ENCODE measurements around the gene SERPINB8.

Gene SERPINB8

GRCh38 chr18:63951302-63951705 lies 18.6 kb upstream of the SERPINB8 start:
- Histone ChIP-seq H3K36me3 (no peaks in the 10 kb centered on the region), H3K9me3 (no peaks in the 10 kb centered on the region), H3K4me3 (ENCODE audit: low read depth, low read length) (no peak overlapping the region), H3K27me3 (no peaks in the 10 kb centered on the region), H3K4me1 (no peaks in the 10 kb centered on the region)
- DNase-seq = no peak
- TF ChIP-seq CTCF (IDR thresholded peaks at IDR 0.05; ENCODE audit: low read depth, low read length) = no peak

GRCh38 chr18:63953811-63954210 lies 16.1 kb upstream of the SERPINB8 start:
- H3K36me3 ChIP-seq = no peaks in the 10 kb centered on the region
- no peak overlapping the region for H3K4me3 ChIP-seq (ENCODE audit: low read depth, low read length)
- DNase-seq = no peak
- no peaks in the 10 kb centered on the region for H3K4me1 ChIP-seq
- TF ChIP-seq CTCF (IDR thresholded peaks at IDR 0.05; ENCODE audit: low read depth, low read length) = no peak
- no peaks in the 10 kb centered on the region for H3K9me3 ChIP-seq
- H3K27me3 ChIP-seq = no peaks in the 10 kb centered on the region

GRCh38 chr18:63956755-63957154 lies 13.1 kb upstream of the SERPINB8 start:
- no peaks in the 10 kb centered on the region for H3K36me3 ChIP-seq
- DNase-seq = no peak
- no peaks in the 10 kb centered on the region for H3K4me1 ChIP-seq
- no peak overlapping the region for H3K4me3 ChIP-seq (ENCODE audit: low read depth, low read length)
- no peaks in the 10 kb centered on the region for H3K9me3 ChIP-seq
- TF ChIP-seq CTCF (IDR thresholded peaks at IDR 0.05; ENCODE audit: low read depth, low read length) = no peak
- no peaks in the 10 kb centered on the region for H3K27me3 ChIP-seq

- DNase-seq = no peak
- Histone ChIP-seq H3K27me3 (no peaks in the 10 kb centered on the region), H3K9me3 (no peaks in the 10 kb centered on the region), H3K4me1 (no peaks in the 10 kb centered on the region), H3K36me3 (no peaks in the 10 kb centered on the region), H3K4me3 (ENCODE audit: low read depth, low read length) (no peak overlapping the region)
- no peak for TF ChIP-seq CTCF (IDR thresholded peaks at IDR 0.05; ENCODE audit: low read depth, low read length)
These were observed 9.0 kb upstream of the SERPINB8 start for GRCh38 chr18:63960891-63961290.

GRCh38 chr18:63961435-63961980 lies 8.4 kb upstream of the SERPINB8 start:
- Histone ChIP-seq H3K27me3 (no peaks in the 10 kb centered on the region), H3K9me3 (no peaks in the 10 kb centered on the region), H3K4me3 (ENCODE audit: low read depth, low read length) (no peak overlapping the region), H3K4me1 (no peaks in the 10 kb centered on the region), H3K36me3 (no peaks in the 10 kb centered on the region)
- no peak for TF ChIP-seq CTCF (IDR thresholded peaks at IDR 0.05; ENCODE audit: low read depth, low read length)
- DNase-seq = no peak

GRCh38 chr18:63962137-63962536 lies 7.7 kb upstream of the SERPINB8 start:
- Histone ChIP-seq H3K36me3 (no peaks in the 10 kb centered on the region), H3K9me3 (no peaks in the 10 kb centered on the region), H3K27me3 (no peaks in the 10 kb centered on the region), H3K4me3 (ENCODE audit: low read depth, low read length) (no peak overlapping the region), H3K4me1 (no peaks in the 10 kb centered on the region)
- no peak for DNase-seq
- TF ChIP-seq CTCF (IDR thresholded peaks at IDR 0.05; ENCODE audit: low read depth, low read length) = no peak
